ENCODE results near the gene C2CD3.

Gene C2CD3

DNA sequence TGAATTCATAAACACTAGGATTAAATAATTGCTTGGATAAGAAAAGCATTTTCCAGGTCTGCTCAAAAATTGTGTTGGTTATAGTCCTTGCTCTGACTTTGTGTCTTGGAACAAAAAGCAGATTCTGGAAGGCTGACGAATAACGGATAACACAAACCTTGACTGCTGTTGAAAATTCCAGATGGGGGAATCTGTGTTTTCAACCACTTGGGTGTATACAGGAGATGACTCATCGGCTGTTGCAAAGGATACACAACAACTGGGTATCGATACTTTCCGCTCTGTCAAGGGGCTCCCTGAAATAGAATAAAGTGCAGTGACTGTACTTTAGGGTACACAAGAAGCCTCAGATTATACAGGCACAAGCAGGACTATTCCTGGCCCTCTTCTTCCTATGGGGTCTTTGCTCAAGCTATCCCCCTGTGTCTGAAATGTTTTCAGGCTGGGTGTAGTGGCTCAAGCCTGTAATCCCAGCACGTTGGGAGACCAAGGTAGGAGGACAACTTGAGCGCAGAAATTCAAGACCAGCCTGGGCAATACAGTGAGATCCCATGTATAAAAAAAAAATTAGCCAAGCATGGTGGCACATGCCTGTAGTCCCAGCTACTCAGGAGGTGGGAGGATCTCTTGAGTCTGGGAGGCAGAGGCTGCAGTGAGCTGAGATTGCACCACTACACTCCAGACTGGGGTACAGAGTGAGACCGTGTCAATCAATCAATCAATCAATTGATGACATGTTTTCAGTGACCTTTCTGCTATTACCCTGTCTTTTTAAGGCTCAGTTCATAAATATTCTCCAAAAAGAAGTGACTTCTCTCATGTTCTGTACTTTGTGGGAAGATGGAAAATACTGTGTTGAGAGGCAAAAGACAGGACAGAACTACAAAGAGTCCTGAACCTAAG lies 113.3 kb downstream of the C2CD3 start:
- TF ChIP-seq, protein P1, sequence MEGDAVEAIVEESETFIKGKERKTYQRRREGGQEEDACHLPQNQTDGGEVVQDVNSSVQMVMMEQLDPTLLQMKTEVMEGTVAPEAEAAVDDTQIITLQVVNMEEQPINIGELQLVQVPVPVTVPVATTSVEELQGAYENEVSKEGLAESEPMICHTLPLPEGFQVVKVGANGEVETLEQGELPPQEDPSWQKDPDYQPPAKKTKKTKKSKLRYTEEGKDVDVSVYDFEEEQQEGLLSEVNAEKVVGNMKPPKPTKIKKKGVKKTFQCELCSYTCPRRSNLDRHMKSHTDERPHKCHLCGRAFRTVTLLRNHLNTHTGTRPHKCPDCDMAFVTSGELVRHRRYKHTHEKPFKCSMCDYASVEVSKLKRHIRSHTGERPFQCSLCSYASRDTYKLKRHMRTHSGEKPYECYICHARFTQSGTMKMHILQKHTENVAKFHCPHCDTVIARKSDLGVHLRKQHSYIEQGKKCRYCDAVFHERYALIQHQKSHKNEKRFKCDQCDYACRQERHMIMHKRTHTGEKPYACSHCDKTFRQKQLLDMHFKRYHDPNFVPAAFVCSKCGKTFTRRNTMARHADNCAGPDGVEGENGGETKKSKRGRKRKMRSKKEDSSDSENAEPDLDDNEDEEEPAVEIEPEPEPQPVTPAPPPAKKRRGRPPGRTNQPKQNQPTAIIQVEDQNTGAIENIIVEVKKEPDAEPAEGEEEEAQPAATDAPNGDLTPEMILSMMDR (IDR thresholded peaks at IDR 0.05; ENCODE audit: low read depth, low read length) = no peak
- H3K4me3 ChIP-seq (ENCODE audit: low read depth, low read length) = no peak overlapping the region

DNA sequence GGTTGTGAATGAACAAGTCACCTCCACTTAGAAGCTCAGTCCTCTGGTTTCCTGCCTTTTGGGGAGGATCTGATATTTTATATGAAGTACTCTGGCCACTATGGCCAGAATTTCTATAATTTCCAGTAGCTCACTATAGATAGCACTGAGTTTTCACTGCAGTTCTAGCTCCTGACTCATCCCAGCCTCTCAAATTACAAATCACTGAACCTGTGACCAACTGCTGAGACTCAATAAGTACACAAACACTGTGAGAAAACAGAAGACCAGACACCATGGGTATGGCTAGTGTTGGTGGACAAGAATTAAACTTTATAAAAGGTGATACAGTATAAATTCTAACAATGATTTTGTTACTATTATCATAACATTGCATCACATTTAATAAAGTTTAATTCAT lies 114.9 kb downstream of the C2CD3 start:
- TF ChIP-seq, protein P1 (IDR thresholded peaks at IDR 0.05; ENCODE audit: low read depth, low read length) = no peak
- no peak overlapping the region for H3K4me3 ChIP-seq (ENCODE audit: low read depth, low read length)

DNA sequence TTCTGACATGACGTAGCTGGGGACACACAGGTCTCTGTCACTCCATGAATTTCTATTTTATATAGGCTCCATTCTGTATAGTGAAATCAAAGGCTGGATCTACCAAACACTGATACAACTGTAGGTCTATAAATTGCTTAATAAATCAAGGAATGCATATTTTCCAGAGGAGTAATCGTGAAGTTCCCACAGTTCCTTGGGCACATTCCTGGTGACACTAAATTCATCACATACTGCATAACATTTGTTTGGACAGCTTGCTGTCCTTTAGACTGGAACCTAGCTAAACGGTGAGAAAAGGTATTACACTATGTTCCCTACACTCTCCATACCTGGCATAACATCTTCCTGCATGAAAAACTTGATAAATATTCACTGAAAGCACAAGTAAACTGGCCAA lies 120.3 kb downstream of the C2CD3 start:
- TF ChIP-seq, protein P1 (IDR thresholded peaks at IDR 0.05; ENCODE audit: low read depth, low read length) = no peak
- H3K4me3 ChIP-seq (ENCODE audit: low read depth, low read length) = no peak overlapping the region

DNA sequence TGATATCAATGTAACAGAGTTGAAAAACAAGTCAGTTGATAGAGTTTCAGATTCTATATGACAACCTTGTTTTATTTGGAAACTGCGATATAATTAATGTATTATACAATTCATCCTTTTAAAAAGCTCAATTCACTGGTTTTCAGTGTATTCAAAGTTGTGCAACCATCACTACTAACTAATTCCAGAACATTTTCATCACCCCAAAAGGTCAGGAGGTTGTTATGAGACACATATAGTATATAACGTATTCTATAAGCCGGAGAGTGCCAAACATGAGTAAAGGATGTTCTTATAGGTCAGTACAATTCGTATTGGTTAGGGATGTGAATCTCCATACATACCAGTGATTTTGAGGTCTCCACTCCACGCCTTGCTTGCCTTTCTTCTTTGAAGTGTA lies 121.8 kb downstream of the C2CD3 start:
- no peak overlapping the region for H3K4me3 ChIP-seq (ENCODE audit: low read depth, low read length)
- TF ChIP-seq, protein P1 (IDR thresholded peaks at IDR 0.05; ENCODE audit: low read depth, low read length) = no peak

DNA sequence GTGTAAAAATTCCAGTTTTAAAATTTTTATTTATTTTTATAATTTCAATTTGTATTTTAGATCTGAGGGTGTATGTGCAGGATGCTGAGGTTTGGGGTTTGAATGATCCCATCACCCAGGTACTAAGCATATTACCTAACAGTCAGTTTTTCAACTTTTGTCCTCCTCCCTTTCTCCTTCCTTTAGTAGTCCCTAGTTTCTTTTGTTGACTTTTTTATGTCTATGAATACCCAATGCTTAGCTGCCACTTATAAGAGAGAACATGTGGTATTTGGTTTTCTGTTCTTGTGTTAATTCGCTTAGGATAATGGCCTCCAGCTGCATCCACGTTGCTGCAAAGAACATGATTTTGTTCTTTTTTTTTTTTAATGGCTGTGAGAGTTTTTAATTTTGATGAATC lies 126.3 kb downstream of the C2CD3 start:
- TF ChIP-seq, protein P1 (IDR thresholded peaks at IDR 0.05; ENCODE audit: low read depth, low read length) = no peak
- H3K4me3 ChIP-seq (ENCODE audit: low read depth, low read length) = no peak overlapping the region

DNA sequence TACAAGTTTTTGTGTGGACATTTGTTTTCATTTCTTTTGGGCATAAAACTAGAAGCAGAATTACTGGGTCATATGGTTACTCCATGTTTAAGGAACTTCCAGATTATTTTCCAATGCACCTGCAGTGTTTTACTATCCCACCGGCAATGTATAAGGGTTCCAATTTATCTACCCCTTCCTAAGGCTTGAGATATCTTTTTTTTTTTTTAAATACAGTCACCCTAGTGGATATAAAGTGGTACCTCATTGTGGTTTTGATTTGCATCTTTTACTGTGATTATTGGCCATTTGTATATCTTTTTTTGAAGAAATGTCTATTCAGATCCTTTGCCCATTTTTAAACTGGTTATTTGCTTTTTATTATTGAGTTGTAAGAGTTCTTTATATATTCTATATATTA lies 127.4 kb downstream of the C2CD3 start:
- H3K4me3 ChIP-seq (ENCODE audit: low read depth, low read length) = no peak overlapping the region
- TF ChIP-seq, protein P1 (IDR thresholded peaks at IDR 0.05; ENCODE audit: low read depth, low read length) = no peak

DNA sequence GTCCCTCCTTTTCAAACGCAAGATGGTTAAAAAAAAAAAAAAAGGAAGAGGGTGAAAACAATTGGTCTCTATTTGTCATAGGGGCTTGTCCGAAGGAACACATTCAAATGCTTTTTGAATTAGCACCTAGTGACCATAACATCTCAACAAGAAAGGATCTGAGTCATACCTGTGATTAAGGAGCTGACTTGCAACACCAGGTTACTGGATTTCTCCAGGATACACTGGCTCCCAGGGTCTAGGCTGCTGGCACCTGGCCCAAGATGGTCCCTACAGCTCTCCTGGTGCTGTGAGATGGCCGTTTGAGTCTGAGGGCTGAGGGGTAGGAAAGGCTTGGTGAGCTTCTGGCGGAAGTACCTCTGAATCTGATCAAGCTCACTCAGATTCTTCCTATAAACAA lies 133.5 kb downstream of the C2CD3 start:
- TF ChIP-seq, protein P1 (IDR thresholded peaks at IDR 0.05; ENCODE audit: low read depth, low read length) = no peak

More for the DNA sequence above, 133.5 kb downstream of the C2CD3 start:
- H3K4me3 ChIP-seq (ENCODE audit: low read depth, low read length) = no peak overlapping the region

All from WI38 (cell line).